BLaER1 treated with 17β-estradiol and CSF1 and Interleukin-3, amounts not matched to agents 10 nM and 100 nM (cell line): Measurements from ENCODE around the gene FGFR3.

Experiments used
- H3K27ac ChIP-seq, 11 experiments: shearing (Covaris generic); formaldehyde crosslinking; 2 replicates each; pipeline ENCODE4 v1.8.1; 2022
- H3K27me3 ChIP-seq, 11 experiments: shearing (Covaris generic); formaldehyde crosslinking; 2 replicates each; pipeline ENCODE4 v1.8.1; 2022
- H3K36me3 ChIP-seq, 11 experiments: shearing (Covaris generic); formaldehyde crosslinking; 2 replicates each; pipeline ENCODE4 v1.8.1; 2022
- H3K4me1 ChIP-seq, 10 experiments: shearing (Covaris generic); formaldehyde crosslinking; 2 replicates each; pipeline ENCODE4 v1.8.1; 2022
- H3K4me2 ChIP-seq, 11 experiments: shearing (Covaris generic); formaldehyde crosslinking; 2 replicates each; pipeline ENCODE4 v1.8.1; 2022
- H3K4me3 ChIP-seq, 10 experiments: shearing (Covaris generic); formaldehyde crosslinking; 2 replicates each; pipeline ENCODE4 v1.8.1; 2022
- H3K9ac ChIP-seq, 11 experiments: shearing (Covaris generic); formaldehyde crosslinking; 2 replicates each; pipeline ENCODE4 v1.8.1; 2022
- H3K9me3 ChIP-seq, 11 experiments: shearing (Covaris generic); formaldehyde crosslinking; replicated peaks in 1 of 11; 2 replicates each; pipeline ENCODE4 v1.8.1; 2022
- H4K20me1 ChIP-seq, 11 experiments: shearing (Covaris generic); formaldehyde crosslinking; 2 replicates each; pipeline ENCODE4 v1.8.1; 2022
- Cebpa-rat ChIP-seq, 11 experiments: shearing (Covaris generic); IDR thresholded peaks; 2 replicates each; pipeline ENCODE4 v1.8.1; 2022

Gene FGFR3

DNA sequence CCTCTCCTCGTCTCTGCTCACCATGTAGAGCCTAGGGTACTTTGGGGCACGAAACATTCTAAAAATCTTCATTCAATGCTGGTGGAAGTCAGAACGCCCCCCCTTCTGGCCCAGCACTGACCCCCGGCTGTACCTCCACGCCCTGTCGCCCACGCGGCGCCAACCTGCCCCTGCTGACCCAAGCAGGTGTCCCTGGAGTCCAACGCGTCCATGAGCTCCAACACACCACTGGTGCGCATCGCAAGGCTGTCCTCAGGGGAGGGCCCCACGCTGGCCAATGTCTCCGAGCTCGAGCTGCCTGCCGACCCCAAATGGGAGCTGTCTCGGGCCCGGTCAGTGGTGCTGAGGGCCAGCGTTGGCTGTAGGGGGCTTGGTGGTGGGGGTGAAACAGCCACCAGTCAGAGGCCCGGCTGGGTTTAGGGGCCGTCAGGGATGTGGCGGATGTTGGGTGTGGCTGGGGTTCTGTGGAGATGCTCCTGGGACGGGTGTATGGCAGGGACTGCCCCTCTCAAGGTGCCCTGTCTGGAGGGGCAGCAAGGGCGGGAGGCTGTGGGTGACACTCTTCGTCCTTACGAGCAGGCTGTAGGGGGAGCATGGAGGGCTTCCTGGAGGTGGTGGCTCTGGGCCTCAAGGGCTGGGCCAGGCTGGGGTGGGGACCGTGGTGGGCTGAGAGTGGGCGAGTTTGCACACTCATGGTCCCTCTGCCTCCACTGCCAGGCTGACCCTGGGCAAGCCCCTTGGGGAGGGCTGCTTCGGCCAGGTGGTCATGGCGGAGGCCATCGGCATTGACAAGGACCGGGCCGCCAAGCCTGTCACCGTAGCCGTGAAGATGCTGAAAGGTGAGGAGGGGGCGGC lies 11.8 kb downstream of the FGFR3 start:
- Histone ChIP-seq H3K27me3 (peaks cover 0 to 8% (median 0%) of the 10 kb centered on the region in 11 experiments; a peak in 4 of 22 replicates), H3K4me3 (no peak overlapping the region), H3K4me1 (peaks cover 12 to 67% (median 57%) of the 10 kb centered on the region in 10 experiments), H3K36me3 (no peaks in the 10 kb centered on the region), H3K4me2 (peak overlapping the region in 7 of 11 experiments; percentile 49 to 92 (median 92); a peak in 13 of 22 replicates), H4K20me1 (peaks cover 0 to 49% (median 13%) of the 10 kb centered on the region in 11 experiments; a peak in 13 of 22 replicates), H3K9ac (0 out of 22 replicates have a peak overlapping the region, but pooled peaks of 2 of the 11 experiments have one; percentile 9 to 50), H3K9me3 (no peaks in the 10 kb centered on the region), H3K27ac (peak overlapping the region in 3 of 11 experiments; percentile 76 to 84 (median 81); a peak in 4 of 22 replicates)
- no peak for TF ChIP-seq Cebpa-rat (IDR thresholded peaks at IDR 0.05)

- Histone ChIP-seq H3K27ac (no peak overlapping the region), H3K36me3 (peaks cover 0 to 3% (median 0%) of the 10 kb centered on the region in 11 experiments; a peak in 4 of 22 replicates), H3K4me1 (peaks cover 12 to 68% (median 58%) of the 10 kb centered on the region in 10 experiments), H3K4me3 (no peak overlapping the region), H3K9ac (peak overlapping the region in 2 of 11 experiments; percentile 26 to 37; a peak in 2 of 22 replicates), H3K9me3 (no peaks in the 10 kb centered on the region), H3K4me2 (peak overlapping the region in 8 of 11 experiments; percentile 26 to 66 (median 58); a peak in 13 of 22 replicates), H4K20me1 (peaks cover 0 to 55% (median 21%) of the 10 kb centered on the region in 11 experiments; a peak in 18 of 22 replicates), H3K27me3 (no peaks in the 10 kb centered on the region)
- no peak for TF ChIP-seq Cebpa-rat (IDR thresholded peaks at IDR 0.05)
Observed at GRCh38 chr4:1805493-1806222, 12.6 kb downstream of the FGFR3 start.

DNA sequence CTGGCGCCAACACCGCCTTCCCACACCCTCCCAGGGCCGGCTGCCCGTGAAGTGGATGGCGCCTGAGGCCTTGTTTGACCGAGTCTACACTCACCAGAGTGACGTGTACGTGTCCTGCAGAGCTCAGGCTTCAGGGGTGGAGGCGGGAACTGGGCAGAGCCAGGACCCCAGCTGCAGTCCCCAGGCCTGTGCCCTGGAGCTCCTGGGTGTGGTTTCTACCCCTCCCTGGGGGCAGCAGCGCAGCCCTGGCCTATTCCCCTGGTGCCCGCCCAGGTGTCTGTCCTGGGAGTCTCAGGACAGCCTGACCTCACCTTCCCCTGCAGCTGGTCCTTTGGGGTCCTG lies 13.1 kb downstream of the FGFR3 start:
- H3K9me3 ChIP-seq = no peaks in the 10 kb centered on the region
- H3K27me3 ChIP-seq = no peaks in the 10 kb centered on the region
- peak overlapping the region in 8 of 11 experiments; percentile 26 to 66 (median 58); a peak in 13 of 22 replicates for H3K4me2 ChIP-seq
- H3K36me3 ChIP-seq = peaks cover 0 to 9% (median 5%) of the 10 kb centered on the region in 11 experiments; a peak in 8 of 22 replicates
- peaks cover 0 to 61% (median 26%) of the 10 kb centered on the region in 11 experiments; a peak in 18 of 22 replicates for H4K20me1 ChIP-seq
- H3K9ac ChIP-seq = peak overlapping the region in 2 of 11 experiments; percentile 26 to 37; a peak in 2 of 22 replicates
- H3K4me1 ChIP-seq = peaks cover 12 to 67% (median 55%) of the 10 kb centered on the region in 10 experiments
- H3K4me3 ChIP-seq = no peak overlapping the region
- no peak for TF ChIP-seq Cebpa-rat (IDR thresholded peaks at IDR 0.05)
- no peak overlapping the region for H3K27ac ChIP-seq

DNA sequence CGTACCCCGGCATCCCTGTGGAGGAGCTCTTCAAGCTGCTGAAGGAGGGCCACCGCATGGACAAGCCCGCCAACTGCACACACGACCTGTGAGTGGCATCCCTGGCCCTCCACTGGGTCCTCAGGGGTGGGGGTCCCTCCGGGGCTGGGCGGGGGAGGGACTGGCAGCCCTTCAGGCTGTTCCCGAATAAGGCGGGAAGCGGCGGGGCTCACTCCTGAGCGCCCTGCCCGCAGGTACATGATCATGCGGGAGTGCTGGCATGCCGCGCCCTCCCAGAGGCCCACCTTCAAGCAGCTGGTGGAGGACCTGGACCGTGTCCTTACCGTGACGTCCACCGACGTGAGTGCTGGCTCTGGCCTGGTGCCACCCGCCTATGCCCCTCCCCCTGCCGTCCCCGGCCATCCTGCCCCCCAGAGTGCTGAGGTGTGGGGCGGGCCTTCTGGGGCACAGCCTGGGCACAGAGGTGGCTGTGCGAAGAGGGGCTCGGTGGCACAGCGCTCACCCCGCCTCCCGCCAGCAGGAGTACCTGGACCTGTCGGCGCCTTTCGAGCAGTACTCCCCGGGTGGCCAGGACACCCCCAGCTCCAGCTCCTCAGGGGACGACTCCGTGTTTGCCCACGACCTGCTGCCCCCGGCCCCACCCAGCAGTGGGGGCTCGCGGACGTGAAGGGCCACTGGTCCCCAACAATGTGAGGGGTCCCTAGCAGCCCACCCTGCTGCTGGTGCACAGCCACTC lies 13.7 kb downstream of the FGFR3 start:
- H3K9ac ChIP-seq = no peak overlapping the region; a peak in 1 of 22 replicates
- H3K27me3 ChIP-seq = no peaks in the 10 kb centered on the region
- H3K4me1 ChIP-seq = peaks cover 11 to 61% (median 50%) of the 10 kb centered on the region in 10 experiments
- H3K4me2 ChIP-seq = peak overlapping the region in 8 of 11 experiments; percentile 26 to 66 (median 58); a peak in 13 of 22 replicates
- H3K9me3 ChIP-seq = no peaks in the 10 kb centered on the region
- H3K4me3 ChIP-seq = no peak overlapping the region
- TF ChIP-seq Cebpa-rat (IDR thresholded peaks at IDR 0.05) = no peak
- no peak overlapping the region for H3K27ac ChIP-seq
- peaks cover 0 to 67% (median 32%) of the 10 kb centered on the region in 11 experiments; a peak in 18 of 22 replicates for H4K20me1 ChIP-seq
- peaks cover 0 to 14% (median 8%) of the 10 kb centered on the region in 11 experiments; a peak in 9 of 22 replicates for H3K36me3 ChIP-seq

- Histone ChIP-seq H3K4me1 (peaks cover 5 to 55% (median 45%) of the 10 kb centered on the region in 10 experiments), H4K20me1 (peaks cover 0 to 72% (median 36%) of the 10 kb centered on the region in 11 experiments; a peak in 18 of 22 replicates), H3K4me2 (peak overlapping the region in 5 of 11 experiments; percentile 6 to 57 (median 12); a peak in 5 of 22 replicates), H3K27me3 (no peaks in the 10 kb centered on the region), H3K27ac (no peak overlapping the region), H3K9ac (no peak overlapping the region), H3K9me3 (no peaks in the 10 kb centered on the region), H3K36me3 (peaks cover 0 to 20% (median 8%) of the 10 kb centered on the region in 11 experiments; a peak in 12 of 22 replicates), H3K4me3 (no peak overlapping the region)
- no peak for TF ChIP-seq Cebpa-rat (IDR thresholded peaks at IDR 0.05)
Observed at GRCh38 chr4:1807332-1807777, 14.3 kb downstream of the FGFR3 start.

GRCh38 chr4:1808396-1808795 lies 15.3 kb downstream of the FGFR3 start:
- H3K27me3 ChIP-seq = no peaks in the 10 kb centered on the region
- peak in 6 of 11 experiments; percentile 10 to 82 (median 45); a peak in 4 of 22 replicates for TF ChIP-seq Cebpa-rat (IDR thresholded peaks at IDR 0.05)

DNA sequence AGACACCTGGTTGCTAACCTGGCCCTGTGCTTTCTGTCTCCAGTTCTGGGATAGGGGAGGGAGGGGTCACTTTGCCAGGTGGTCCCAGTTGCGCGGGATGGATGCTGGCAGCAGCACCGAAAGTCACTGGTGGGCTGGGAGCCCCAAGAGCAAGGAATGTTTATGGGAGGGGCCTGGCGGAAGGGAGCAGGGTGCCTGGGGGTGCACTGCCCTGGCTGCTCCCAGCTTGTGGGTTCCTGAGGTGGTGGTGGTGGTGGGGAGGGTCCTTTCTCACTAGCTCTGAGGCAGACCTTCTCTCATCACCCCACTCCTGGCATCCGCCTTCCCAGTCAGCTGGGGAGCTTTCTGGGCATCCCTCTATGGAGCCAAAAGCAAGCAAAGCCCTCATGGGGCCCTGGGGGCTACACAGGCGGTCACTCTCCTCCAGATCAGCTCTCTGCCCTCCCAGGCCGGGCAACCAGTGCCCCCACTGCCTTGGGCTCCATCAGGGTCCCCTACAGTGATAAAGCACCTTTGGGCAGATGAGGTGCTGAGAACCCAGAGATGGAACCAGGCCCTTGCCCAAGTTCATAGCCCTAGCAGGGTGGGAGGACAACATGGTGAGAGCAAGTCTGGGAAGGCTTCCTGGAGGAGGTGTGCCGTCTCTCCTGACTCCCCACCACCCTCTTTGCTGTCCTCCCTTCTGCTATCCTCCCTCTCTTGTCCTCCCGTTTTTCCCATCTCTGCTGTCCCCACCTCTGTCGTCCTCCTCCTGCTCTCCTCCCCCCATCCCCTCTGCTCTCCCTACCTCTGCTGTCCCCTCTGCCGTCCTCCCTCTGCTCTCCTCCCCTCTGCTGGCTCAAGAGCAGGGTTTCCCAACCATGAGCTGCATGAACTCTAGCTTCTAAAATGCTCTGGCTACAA lies 16.0 kb downstream of the FGFR3 start:
- Histone ChIP-seq H3K36me3 (peaks cover under 1 to 35% (median 21%) of the 10 kb centered on the region in 11 experiments; a peak in 20 of 22 replicates), H3K27ac (no peak overlapping the region), H3K4me2 (no peak overlapping the region), H4K20me1 (peaks cover 0 to 90% (median 54%) of the 10 kb centered on the region in 11 experiments; a peak in 20 of 22 replicates), H3K9ac (peak overlapping the region in 2 of 11 experiments; percentile 33 to 39; a peak in 2 of 22 replicates), H3K4me3 (no peak overlapping the region), H3K4me1 (peaks cover 0 to 53% (median 42%) of the 10 kb centered on the region in 10 experiments; a peak in 16 of 20 replicates), H3K9me3 (no peaks in the 10 kb centered on the region), H3K27me3 (no peaks in the 10 kb centered on the region)
- no peak for TF ChIP-seq Cebpa-rat (IDR thresholded peaks at IDR 0.05)

More at GRCh38 chr4:1808396-1808795, 15.3 kb downstream of the FGFR3 start:
- Histone ChIP-seq H3K4me1 (peaks cover 0 to 53% (median 42%) of the 10 kb centered on the region in 10 experiments; a peak in 16 of 20 replicates), H3K4me3 (no peak overlapping the region), H3K4me2 (no peak overlapping the region), H4K20me1 (peaks cover 0 to 83% (median 47%) of the 10 kb centered on the region in 11 experiments; a peak in 20 of 22 replicates), H3K27ac (no peak overlapping the region), H3K36me3 (peaks cover 0 to 28% (median 18%) of the 10 kb centered on the region in 11 experiments; a peak in 19 of 22 replicates), H3K9ac (no peak overlapping the region), H3K9me3 (no peaks in the 10 kb centered on the region)
